Small intestine (tissue), 7 donors: ENCODE results near the gene DACH1. TPM values are rescaled to one million over a fixed set of nuclear protein-coding genes. Genes with fewer than 3 reads are reported as not detected.

Source experiments
- DNase-seq, 2 donors: peaks; one replicate each; pipeline versions ENCODE4 v3.0.0 to v3.0.0-alpha.2; 2013
- FAIRE-seq: peaks from 2 replicates; lab custom pipeline; 2012; peaks lifted over from hg19 to GRCh38; lab: Jason Lieb, UNC
- H3K27ac ChIP-seq, 3 donors: one replicate each; pipeline ENCODE4 v1.5.1; 2013; ENCODE audit warnings: low read length in 2 of 3, mild to moderate bottlenecking in 2 of 3, control low read depth in 1 of 3, inconsistent platforms in 1 of 3, low read depth in 1 of 3, moderate library complexity in 1 of 3
- H3K27me3 ChIP-seq, 3 donors: one replicate each; pipeline ENCODE4 v1.6.1; 2013; ENCODE audit warnings: low read length in 3 of 3, inconsistent platforms in 1 of 3; ENCODE audit not compliant: control insufficient read depth in 3 of 3, insufficient read depth in 3 of 3
- H3K36me3 ChIP-seq, 3 donors: one replicate each; pipeline ENCODE4 v1.6.1; 2013; ENCODE audit warnings: low read length in 3 of 3, inconsistent platforms in 1 of 3, low read depth in 1 of 3, mild to moderate bottlenecking in 1 of 3, moderate library complexity in 1 of 3; ENCODE audit not compliant: control insufficient read depth in 3 of 3, insufficient read depth in 2 of 3
- H3K4me1 ChIP-seq, 3 donors: one replicate each; pipeline ENCODE4 v1.6.1; 2013; ENCODE audit warnings: low read length in 2 of 3, inconsistent platforms in 1 of 3, low read depth in 1 of 3, mild to moderate bottlenecking in 1 of 3, moderate library complexity in 1 of 3; ENCODE audit not compliant: control insufficient read depth in 3 of 3, insufficient read depth in 2 of 3
- H3K4me3 ChIP-seq, 3 donors: one replicate each; pipeline ENCODE4 v1.5.1; 2013; ENCODE audit warnings: low read length in 3 of 3, control low read depth in 1 of 3, inconsistent platforms in 1 of 3, low read depth in 1 of 3, mild to moderate bottlenecking in 1 of 3, moderate library complexity in 1 of 3
- H3K9me3 ChIP-seq, 2 donors: one replicate each; pipeline ENCODE4 v1.6.1; 2013; ENCODE audit warnings: low read depth in 1 of 2, low read length in 1 of 2; ENCODE audit not compliant: control insufficient read depth in 2 of 2, insufficient read depth in 1 of 2
- WGBS, 3 donors: extraction: QIAGEN DNeasy Blood & Tissue Kit; methylation state at CpG; one replicate each; pipeline ENCODE4 v1.1.7; 2013; 5-methylcytosine and 5-hydroxymethylcytosine counted together
- polyA plus RNA-seq, 4 donors: library from polyadenylated mRNA; stranded (reverse) in 3 of 4; unstranded in 1 of 4; fragments of 200-250 nt in 3 of 4; fragments of 120-200 nt in 1 of 4; gene quantifications; one replicate each; pipeline versions ENCODE4 v1.2.1 to v1.2.3, GENCODE V29; 2013
- donor health status: healthy with polysubstance abuse.
- donor health status: control.
- donor health status: control.
- donor health status: Bipolar disorder and iron deficiency.
- donor health status: healthy.

Gene DACH1
- polyA plus RNA-seq, 4 donors = 1.8 to 30.2 (median 4.3) TPM

- WGBS, 3 donors = 79 to 84% (median 81%) methylated on average over 1 of the region's 1 CpG
Measured at GRCh38 chr13:71718931-71719330, 148.1 kb downstream of the DACH1 start.

GRCh38 chr13:71714802-71715375 lies 152.1 kb downstream of the DACH1 start:
- Histone ChIP-seq H3K27ac (no peak overlapping the region), H3K4me3 (no peak overlapping the region), H3K27me3 (no peaks in the 10 kb centered on the region), H3K9me3 (no peaks in the 10 kb centered on the region), H3K4me1 (peaks cover 0 to 14% (median 3%) of the 10 kb centered on the region in 3 donors), H3K36me3 (no peaks in the 10 kb centered on the region)
- DNase-seq (no peak), FAIRE-seq (no peak)
- 48 to 65% (median 61%) methylated on average over 2 of the region's 2 CpGs for WGBS, 3 donors

More at GRCh38 chr13:71718931-71719330, 148.1 kb downstream of the DACH1 start:
- Histone ChIP-seq H3K27me3 (no peaks in the 10 kb centered on the region), H3K4me1 (peaks cover 0 to 3% (median 0%) of the 10 kb centered on the region in 3 donors), H3K36me3 (no peaks in the 10 kb centered on the region), H3K4me3 (no peak overlapping the region), H3K9me3 (no peaks in the 10 kb centered on the region), H3K27ac (no peak overlapping the region)
- FAIRE-seq (no peak), DNase-seq (no peak)

GRCh38 chr13:71712988-71713653 lies 153.9 kb downstream of the DACH1 start:
- Histone ChIP-seq H3K4me1 (peaks cover 0 to 14% (median 3%) of the 10 kb centered on the region in 3 donors), H3K4me3 (no peak overlapping the region), H3K36me3 (no peaks in the 10 kb centered on the region), H3K27me3 (no peaks in the 10 kb centered on the region), H3K27ac (peak overlapping the region in 1 of 3 donors; percentile 16), H3K9me3 (no peaks in the 10 kb centered on the region)
- FAIRE-seq = no peak
- 8 to 34% (median 21%) methylated on average over 3 of the region's 3 CpGs for WGBS, 3 donors
- DNase-seq = peak; percentile 72 to 85

- no peak for FAIRE-seq
- H3K9me3 ChIP-seq = no peaks in the 10 kb centered on the region
- no peak overlapping the region for H3K4me3 ChIP-seq
- H3K27ac ChIP-seq = no peak overlapping the region
- no peak for DNase-seq
- WGBS, 3 donors = 69 to 76% (median 74%) methylated on average over 4 of the region's 4 CpGs
- peaks cover 0 to 10% (median 0%) of the 10 kb centered on the region in 3 donors for H3K4me1 ChIP-seq
- H3K36me3 ChIP-seq = peaks cover 0 to 5% (median 0%) of the 10 kb centered on the region in 3 donors
- no peaks in the 10 kb centered on the region for H3K27me3 ChIP-seq
Measured at GRCh38 chr13:71704656-71705055, 162.3 kb downstream of the DACH1 start.

- FAIRE-seq (no peak), DNase-seq (no peak)
- Histone ChIP-seq H3K4me1 (peaks cover 0 to 10% (median 0%) of the 10 kb centered on the region in 3 donors), H3K4me3 (no peak overlapping the region), H3K27ac (no peak overlapping the region), H3K36me3 (peaks cover 0 to 5% (median 0%) of the 10 kb centered on the region in 3 donors), H3K27me3 (no peaks in the 10 kb centered on the region), H3K9me3 (no peaks in the 10 kb centered on the region)
- 88 to 97% (median 92%) methylated on average over 2 of the region's 2 CpGs for WGBS, 3 donors
Measured at GRCh38 chr13:71703138-71703537, 163.9 kb downstream of the DACH1 start.

GRCh38 chr13:71702253-71702652 lies 164.8 kb downstream of the DACH1 start:
- Histone ChIP-seq H3K27ac (no peak overlapping the region), H3K36me3 (peaks cover 0 to 5% (median 0%) of the 10 kb centered on the region in 3 donors), H3K4me1 (peaks cover 0 to 10% (median 0%) of the 10 kb centered on the region in 3 donors), H3K9me3 (no peaks in the 10 kb centered on the region), H3K4me3 (no peak overlapping the region), H3K27me3 (no peaks in the 10 kb centered on the region)
- FAIRE-seq = peak; percentile 51
- WGBS, 3 donors = 57 to 80% (median 66%) methylated on average over 1 of the region's 1 CpG
- DNase-seq = peak in 1 of 2 donors; percentile 28

GRCh38 chr13:71701741-71702140 lies 165.3 kb downstream of the DACH1 start:
- WGBS, 3 donors = 69 to 77% (median 76%) methylated on average over 4 of the region's 4 CpGs
- Histone ChIP-seq H3K4me3 (no peak overlapping the region), H3K27ac (no peak overlapping the region), H3K27me3 (no peaks in the 10 kb centered on the region), H3K9me3 (no peaks in the 10 kb centered on the region), H3K36me3 (peaks cover 0 to 5% (median 0%) of the 10 kb centered on the region in 3 donors), H3K4me1 (peaks cover 0 to 7% (median 0%) of the 10 kb centered on the region in 3 donors)
- no peak for DNase-seq
- no peak for FAIRE-seq

GRCh38 chr13:71699342-71699741 lies 167.7 kb downstream of the DACH1 start:
- DNase-seq (no peak), FAIRE-seq (no peak)
- Histone ChIP-seq H3K4me3 (no peak overlapping the region), H3K4me1 (peaks cover 0 to 8% (median 0%) of the 10 kb centered on the region in 3 donors), H3K27me3 (no peaks in the 10 kb centered on the region), H3K36me3 (peaks cover 0 to 5% (median 0%) of the 10 kb centered on the region in 3 donors), H3K27ac (no peak overlapping the region), H3K9me3 (no peaks in the 10 kb centered on the region)
- 88 to 92% (median 92%) methylated on average over 2 of the region's 2 CpGs for WGBS, 3 donors
